SU-DHL-6 (cell line): Measurements from ENCODE around the gene RWDD4.

Experiments
- H2AFZ ChIP-seq: fragments of 200-600 bp; sonication (generic); 2 replicates; pipeline ENCODE4 v1.6.1; 2014; ENCODE audit warnings: low read depth, mild to moderate bottlenecking, moderate library complexity, mixed read lengths, antibody characterized with exemption, low read length; ENCODE audit not compliant: severe bottlenecking
- H3F3A ChIP-seq: fragments of 200-600 bp; shearing (Covaris generic); 2 replicates; pipeline ENCODE4 v1.6.0; 2016; ENCODE audit warnings: antibody characterized with exemption, mild to moderate bottlenecking; ENCODE audit not compliant: insufficient read depth
- H3K27ac ChIP-seq: fragments of 200-600 bp; sonication (generic); 2 replicates; pipeline ENCODE4 v1.5.1; 2016; ENCODE audit warnings: low read depth, mild to moderate bottlenecking, low read length, moderate library complexity, mixed read lengths
- H3K27me3 ChIP-seq: fragments of 200-600 bp; sonication (generic), shearing (Covaris generic); 2 replicates; pipeline ENCODE4 v1.6.0; 2014; ENCODE audit warnings: mild to moderate bottlenecking, low read length
- H3K36me3 ChIP-seq: fragments of 200-600 bp; sonication (generic); 2 replicates; pipeline ENCODE4 v1.6.1; 2014; ENCODE audit warnings: mild to moderate bottlenecking, low read length, mixed read lengths
- H3K4me2 ChIP-seq: fragments of 300-600, 200-600 bp; shearing (Covaris generic), sonication (generic); 2 replicates; pipeline ENCODE4 v1.6.0; 2014; ENCODE audit warnings: low read length, low read depth, mild to moderate bottlenecking; ENCODE audit not compliant: poor library complexity, severe bottlenecking
- H3K4me3 ChIP-seq: fragments of 200-600 bp; sonication (generic); 2 replicates; pipeline ENCODE4 v1.5.1; 2014; ENCODE audit warnings: antibody characterized with exemption, low read length, mild to moderate bottlenecking, mixed read lengths; ENCODE audit not compliant: insufficient read depth, poor library complexity, severe bottlenecking
- H3K79me2 ChIP-seq: fragments of 200-600 bp; sonication (generic); 2 replicates; pipeline ENCODE4 v1.6.1; 2014; ENCODE audit warnings: mild to moderate bottlenecking, low read length, moderate library complexity; ENCODE audit not compliant: insufficient read depth
- H3K9ac ChIP-seq: fragments of 200-600 bp; sonication (generic); 2 replicates; pipeline ENCODE4 v1.7.0; 2014; ENCODE audit warnings: mild to moderate bottlenecking, low read length
- H3K9me2 ChIP-seq: fragments of 200-600 bp; sonication (generic); replicated peaks from 2 replicates; pipeline ENCODE4 v1.6.1; 2014; ENCODE audit warnings: low read length; ENCODE audit not compliant: insufficient read depth
- H3K9me3 ChIP-seq: fragments of 200-600 bp; sonication (generic); 2 replicates; pipeline ENCODE4 v1.6.1; 2014; ENCODE audit warnings: low read length, mixed read lengths; ENCODE audit not compliant: insufficient read depth
- H4K20me1 ChIP-seq: fragments of 200-600 bp; sonication (generic); 2 replicates; pipeline ENCODE4 v1.6.1; 2014; ENCODE audit warnings: low read depth, mild to moderate bottlenecking, antibody characterized with exemption, low read length, moderate library complexity, mixed read lengths
- EZH2phosphoT487 ChIP-seq: fragments of 200-600 bp; sonication (generic), shearing (Covaris generic); conservative IDR thresholded peaks from 2 replicates; pipeline ENCODE4 v1.6.1; 2018; ENCODE audit warnings: mild to moderate bottlenecking, antibody characterized with exemption, low read length, moderate library complexity, mixed read lengths
- TF ChIP-seq, protein P1 (sequence below): fragments of 200-600 bp; sonication (generic); IDR thresholded peaks from one replicate; pipeline ENCODE4 v1.5.1; 2017; ENCODE audit warnings: antibody characterized with exemption, mild to moderate bottlenecking, low read length, moderate library complexity; ENCODE audit not compliant: insufficient read depth, poor library complexity, severe bottlenecking

The RWDD4 gene

DNA sequence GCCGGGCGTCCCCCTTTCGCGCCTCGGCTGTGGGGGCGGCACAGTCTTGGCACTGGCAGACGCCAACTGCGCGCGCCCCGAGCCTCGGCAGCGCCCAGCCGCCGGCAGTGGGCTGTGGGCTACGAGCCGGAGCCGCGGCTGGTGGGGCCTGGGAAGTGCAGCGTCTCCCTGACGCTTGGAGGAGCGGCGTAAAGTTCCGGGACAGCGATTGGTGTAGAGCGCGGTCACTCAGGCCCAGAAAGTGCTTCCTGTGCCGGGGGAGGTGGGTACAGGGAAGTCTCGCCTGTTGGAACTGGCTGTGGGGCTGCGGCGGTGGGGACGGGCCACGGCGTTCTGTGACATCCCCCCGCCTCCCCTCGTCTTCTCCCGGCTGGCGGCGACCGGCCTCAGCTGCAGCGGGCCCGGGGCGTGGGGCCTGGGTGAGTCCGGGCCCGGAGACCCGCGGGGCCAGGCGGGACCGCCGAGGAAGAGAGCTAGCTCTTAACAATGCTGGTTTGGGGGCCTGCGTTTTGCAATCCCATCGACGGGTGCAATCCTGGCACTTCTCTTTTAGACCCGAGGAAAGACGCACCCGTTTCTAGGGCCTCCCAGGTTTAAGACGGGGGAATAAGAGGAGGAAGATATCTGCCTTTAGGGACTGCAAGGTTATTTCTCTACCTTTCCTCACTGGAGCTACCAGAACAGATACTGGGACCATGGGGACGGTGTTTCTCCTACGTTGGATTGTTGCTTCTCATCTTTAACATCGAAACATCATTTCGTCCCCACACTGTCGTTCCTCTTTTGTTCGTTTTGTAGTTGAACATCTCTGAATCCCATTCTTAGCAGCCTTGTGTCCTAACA, at the start of gene RWDD4, which contains the start of gene TRAPPC11:
Gene RWDD4, minus strand, starts transcription at position 157 of the 843 bp plus-strand sequence. CDS start 233 bp downstream, outside the sequence.
Gene TRAPPC11, plus strand, starts transcription at position 265 of the 843 bp plus-strand sequence. CDS start 4,575 bp downstream, outside the sequence.
- no peaks in the 10 kb centered on the region for H3K27me3 ChIP-seq
- H3K9me3 ChIP-seq: no peaks in the 10 kb centered on the region
- peak within 1 kb of the TSS; percentile 62 for H3K27ac ChIP-seq
- peak within 1 kb of the TSS; percentile 79 for H3K4me3 ChIP-seq
- H3F3A ChIP-seq: 0 out of 2 replicates have a peak, but pooled peaks cover 4% of the 10 kb centered on the region
- peak within 1 kb of the TSS; percentile 99 for H3K4me2 ChIP-seq
- no peak for TF ChIP-seq EZH2phosphoT487
- TF ChIP-seq, protein P1, sequence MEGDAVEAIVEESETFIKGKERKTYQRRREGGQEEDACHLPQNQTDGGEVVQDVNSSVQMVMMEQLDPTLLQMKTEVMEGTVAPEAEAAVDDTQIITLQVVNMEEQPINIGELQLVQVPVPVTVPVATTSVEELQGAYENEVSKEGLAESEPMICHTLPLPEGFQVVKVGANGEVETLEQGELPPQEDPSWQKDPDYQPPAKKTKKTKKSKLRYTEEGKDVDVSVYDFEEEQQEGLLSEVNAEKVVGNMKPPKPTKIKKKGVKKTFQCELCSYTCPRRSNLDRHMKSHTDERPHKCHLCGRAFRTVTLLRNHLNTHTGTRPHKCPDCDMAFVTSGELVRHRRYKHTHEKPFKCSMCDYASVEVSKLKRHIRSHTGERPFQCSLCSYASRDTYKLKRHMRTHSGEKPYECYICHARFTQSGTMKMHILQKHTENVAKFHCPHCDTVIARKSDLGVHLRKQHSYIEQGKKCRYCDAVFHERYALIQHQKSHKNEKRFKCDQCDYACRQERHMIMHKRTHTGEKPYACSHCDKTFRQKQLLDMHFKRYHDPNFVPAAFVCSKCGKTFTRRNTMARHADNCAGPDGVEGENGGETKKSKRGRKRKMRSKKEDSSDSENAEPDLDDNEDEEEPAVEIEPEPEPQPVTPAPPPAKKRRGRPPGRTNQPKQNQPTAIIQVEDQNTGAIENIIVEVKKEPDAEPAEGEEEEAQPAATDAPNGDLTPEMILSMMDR: no peak
- peak within 1 kb of the TSS; percentile 88 for H3K9ac ChIP-seq
- H4K20me1 ChIP-seq: no peaks in the 10 kb centered on the region
- no peaks in the 10 kb centered on the region for H3K9me2 ChIP-seq
- peaks cover 3% of the 10 kb centered on the region; the same call in 1 of the 2 replicates for H3K36me3 ChIP-seq
- peaks cover 47% of the 10 kb centered on the region for H3K79me2 ChIP-seq
- H2AFZ ChIP-seq: peak within 1 kb of the TSS; percentile 80

DNA sequence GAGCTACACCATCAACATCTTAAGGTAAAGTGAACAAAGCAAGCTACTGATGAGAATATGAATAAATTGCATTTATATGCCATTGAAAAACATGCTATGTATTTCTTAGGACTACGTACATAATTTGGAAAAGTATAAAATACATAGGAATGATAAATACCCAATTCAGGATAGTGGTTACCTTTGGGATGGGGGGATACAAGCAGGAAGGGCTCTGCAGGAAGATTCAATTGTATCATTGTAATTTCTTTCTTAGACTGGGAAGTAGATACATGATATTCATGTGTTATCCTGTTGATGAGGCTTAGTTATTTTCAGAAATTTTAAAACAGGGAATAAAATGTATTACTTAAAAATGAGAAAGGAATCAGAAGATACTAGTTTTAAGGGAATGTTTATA, 43.5 kb upstream of the RWDD4 start:
- no peak overlapping the region for H3K4me2 ChIP-seq
- no peaks in the 10 kb centered on the region for H3K27me3 ChIP-seq
- H3K27ac ChIP-seq: no peak overlapping the region
- TF ChIP-seq, protein P1: no peak
- no peak for TF ChIP-seq EZH2phosphoT487
- no peaks in the 10 kb centered on the region for H3K9me3 ChIP-seq
- H4K20me1 ChIP-seq: no peaks in the 10 kb centered on the region
- no peak overlapping the region for H3K9ac ChIP-seq
- H2AFZ ChIP-seq: no peak overlapping the region
- H3K4me3 ChIP-seq: no peak overlapping the region
- peaks cover 24% of the 10 kb centered on the region for H3K36me3 ChIP-seq
- H3K79me2 ChIP-seq: no peaks in the 10 kb centered on the region
- no peaks in the 10 kb centered on the region for H3F3A ChIP-seq
- no peaks in the 10 kb centered on the region for H3K9me2 ChIP-seq

DNA sequence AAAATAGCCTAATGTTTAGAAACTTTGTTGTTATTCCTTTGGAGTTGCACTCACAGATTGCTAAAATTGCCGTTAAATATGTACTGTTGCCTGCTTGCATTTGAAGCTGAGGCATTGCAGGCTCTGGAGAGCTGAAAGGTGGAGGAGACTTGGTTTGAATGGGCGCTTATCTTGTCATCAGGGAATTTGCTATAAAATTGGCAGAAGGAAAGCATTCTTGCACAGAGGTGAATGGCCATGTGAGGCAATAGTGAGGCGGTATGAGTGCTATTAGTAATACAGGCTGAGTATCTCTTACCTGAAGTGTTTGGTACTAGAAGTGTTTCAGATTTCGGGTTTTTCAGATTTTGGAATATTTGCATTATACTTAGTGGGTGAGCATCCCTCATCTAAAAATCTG, 41.4 kb upstream of the RWDD4 start:
- Histone ChIP-seq H3K79me2 (no peaks in the 10 kb centered on the region), H3K9me2 (no peaks in the 10 kb centered on the region), H3K4me2 (no peak overlapping the region), H3K36me3 (peaks cover 27% of the 10 kb centered on the region), H4K20me1 (no peaks in the 10 kb centered on the region), H3K9me3 (no peaks in the 10 kb centered on the region), H3K9ac (no peak overlapping the region), H2AFZ (no peak overlapping the region), H3F3A (no peaks in the 10 kb centered on the region), H3K27me3 (no peaks in the 10 kb centered on the region), H3K27ac (no peak overlapping the region), H3K4me3 (no peak overlapping the region)
- no peak for TF ChIP-seq EZH2phosphoT487
- TF ChIP-seq, protein P1: no peak
